ENCODE data around the gene POLN. TPM values are rescaled to one million over a fixed set of nuclear protein-coding genes. Genes with fewer than 3 reads are reported as not detected.

The POLN gene
- total and polyA plus RNA-seq, 2 experiments from 2014 or later: 1.8 to 4.0 TPM

DNA sequence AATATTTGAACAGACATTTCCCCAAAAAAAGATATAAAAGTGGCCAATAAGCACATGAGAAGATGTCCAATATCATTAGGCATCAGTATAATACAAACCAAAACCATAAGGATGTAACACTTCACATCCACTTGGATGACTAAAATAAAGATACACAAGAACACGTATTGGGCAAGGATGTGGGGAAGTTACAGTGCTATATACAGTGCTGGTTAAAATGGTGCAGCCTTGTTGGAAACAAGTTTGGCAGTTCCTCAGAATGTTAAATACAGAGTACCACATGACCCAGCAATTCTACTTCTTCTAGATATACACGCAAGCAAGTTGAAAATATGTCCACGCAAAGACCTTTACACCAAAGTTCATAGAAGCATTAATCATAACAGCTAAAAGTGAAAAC, 58.9 kb downstream of the POLN start (continued):
- no peak for TF ChIP-seq STAT1 (IDR thresholded peaks at IDR 0.05; ENCODE audit: unreplicated experiment)
- no peak for TF ChIP-seq EZH2 (IDR thresholded peaks at IDR 0.05; ENCODE audit: low read depth, unreplicated experiment)
- TF ChIP-seq EZH2phosphoT487 (IDR thresholded peaks at IDR 0.05; ENCODE audit: unreplicated experiment): no peak
- TF ChIP-seq ETS1 (IDR thresholded peaks at IDR 0.05): no peak
- TF ChIP-seq POLR2AphosphoS5 (IDR thresholded peaks at IDR 0.05; ENCODE audit: low read depth): no peak
- TF ChIP-seq, protein P1, sequence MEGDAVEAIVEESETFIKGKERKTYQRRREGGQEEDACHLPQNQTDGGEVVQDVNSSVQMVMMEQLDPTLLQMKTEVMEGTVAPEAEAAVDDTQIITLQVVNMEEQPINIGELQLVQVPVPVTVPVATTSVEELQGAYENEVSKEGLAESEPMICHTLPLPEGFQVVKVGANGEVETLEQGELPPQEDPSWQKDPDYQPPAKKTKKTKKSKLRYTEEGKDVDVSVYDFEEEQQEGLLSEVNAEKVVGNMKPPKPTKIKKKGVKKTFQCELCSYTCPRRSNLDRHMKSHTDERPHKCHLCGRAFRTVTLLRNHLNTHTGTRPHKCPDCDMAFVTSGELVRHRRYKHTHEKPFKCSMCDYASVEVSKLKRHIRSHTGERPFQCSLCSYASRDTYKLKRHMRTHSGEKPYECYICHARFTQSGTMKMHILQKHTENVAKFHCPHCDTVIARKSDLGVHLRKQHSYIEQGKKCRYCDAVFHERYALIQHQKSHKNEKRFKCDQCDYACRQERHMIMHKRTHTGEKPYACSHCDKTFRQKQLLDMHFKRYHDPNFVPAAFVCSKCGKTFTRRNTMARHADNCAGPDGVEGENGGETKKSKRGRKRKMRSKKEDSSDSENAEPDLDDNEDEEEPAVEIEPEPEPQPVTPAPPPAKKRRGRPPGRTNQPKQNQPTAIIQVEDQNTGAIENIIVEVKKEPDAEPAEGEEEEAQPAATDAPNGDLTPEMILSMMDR (conservative IDR thresholded peaks at IDR 0.05; ENCODE audit: low read depth in 2 of 2): no peak

GRCh38 chr4:2180410-2180809, 61.5 kb downstream of the POLN start:
- Histone ChIP-seq H3K4me1 (ENCODE audit: insufficient read depth) (no peaks in the 10 kb centered on the region), H3K79me2 (replicated peaks; ENCODE audit: insufficient read depth) (no peaks in the 10 kb centered on the region), H4K20me1 (replicated peaks; ENCODE audit: insufficient read depth) (no peaks in the 10 kb centered on the region), H2AFZ (no peak overlapping the region), H3K27ac (ENCODE audit: low read depth) (no peak overlapping the region), H3K4me3 (no peak overlapping the region), H3F3A (replicated peaks; ENCODE audit: low read depth) (no peaks in the 10 kb centered on the region), H3K36me3 (ENCODE audit: insufficient read depth) (no peaks in the 10 kb centered on the region), H3K9me2 (ENCODE audit: insufficient read depth) (no peaks in the 10 kb centered on the region), H3K4me2 (no peak overlapping the region), H3K27me3 (ENCODE audit: insufficient read depth) (no peaks in the 10 kb centered on the region)
- no peak for DNase-seq (ENCODE audit: low spot score)
- Mint-ChIP-seq H3K27me3 (ENCODE audit: insufficient read depth, low read depth, poor library complexity) (peaks cover 9% of the 10 kb centered on the region), H3K27ac (no peak overlapping the region), H3K4me1 (no peaks in the 10 kb centered on the region), H3K4me3 (no peak overlapping the region), H3K9me3 (peaks cover 11% of the 10 kb centered on the region), H3K36me3 (ENCODE audit: low read depth) (peaks cover 10% of the 10 kb centered on the region; the same call in 2 of the 3 replicates)
- no peak for ATAC-seq
- TF ChIP-seq JUNB (IDR thresholded peaks at IDR 0.05; ENCODE audit: unreplicated experiment): no peak
- no peak for TF ChIP-seq ZNF462 (CRISPR knock-in tag; IDR thresholded peaks at IDR 0.05)
- no peak for TF ChIP-seq NANOG (IDR thresholded peaks at IDR 0.05; ENCODE audit: borderline replicate concordance)
- no peak for TF ChIP-seq POLR2AphosphoS5 (IDR thresholded peaks at IDR 0.05; ENCODE audit: low read depth)
- TF ChIP-seq ZNF331 (CRISPR knock-in tag; IDR thresholded peaks at IDR 0.05; ENCODE audit: low read depth): no peak
